GM18868 (cell line): ENCODE data around the gene CALCOCO1.
A peak's percentile ranks its signal among the peaks of the same experiment; 100 is the strongest.
"Not testable (repeated sequence)": the region's sequence is repeated elsewhere in the genome, so short reads cannot be mapped to it uniquely, and the experiment has no call there.

Experiments used
- ATAC-seq: cut with Tn5 transposase; IDR thresholded peaks from one replicate; pipeline ENCODE4 v1.9.1; 2021; ENCODE audit warnings: mild to moderate bottlenecking, moderate library complexity; ENCODE audit not compliant: unreplicated experiment

The CALCOCO1 gene

DNA sequence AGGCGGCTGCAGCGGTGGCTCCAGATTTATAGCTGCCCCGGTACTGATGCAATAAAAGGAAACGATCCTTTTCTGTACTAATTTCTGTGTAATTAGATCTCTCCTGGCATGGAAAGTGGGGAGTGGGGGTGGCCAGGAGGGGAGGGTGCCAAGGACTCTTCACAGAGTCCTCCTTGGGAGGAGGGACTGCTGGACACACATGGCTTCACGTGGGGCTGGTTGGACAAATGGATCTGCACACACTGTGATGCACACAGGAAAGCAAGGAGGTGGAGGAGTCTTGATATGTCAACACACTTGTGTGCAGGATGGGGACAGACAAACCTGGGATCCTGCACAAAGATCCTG is 27.6 kb downstream of the CALCOCO1 start:
- no peak for ATAC-seq

DNA sequence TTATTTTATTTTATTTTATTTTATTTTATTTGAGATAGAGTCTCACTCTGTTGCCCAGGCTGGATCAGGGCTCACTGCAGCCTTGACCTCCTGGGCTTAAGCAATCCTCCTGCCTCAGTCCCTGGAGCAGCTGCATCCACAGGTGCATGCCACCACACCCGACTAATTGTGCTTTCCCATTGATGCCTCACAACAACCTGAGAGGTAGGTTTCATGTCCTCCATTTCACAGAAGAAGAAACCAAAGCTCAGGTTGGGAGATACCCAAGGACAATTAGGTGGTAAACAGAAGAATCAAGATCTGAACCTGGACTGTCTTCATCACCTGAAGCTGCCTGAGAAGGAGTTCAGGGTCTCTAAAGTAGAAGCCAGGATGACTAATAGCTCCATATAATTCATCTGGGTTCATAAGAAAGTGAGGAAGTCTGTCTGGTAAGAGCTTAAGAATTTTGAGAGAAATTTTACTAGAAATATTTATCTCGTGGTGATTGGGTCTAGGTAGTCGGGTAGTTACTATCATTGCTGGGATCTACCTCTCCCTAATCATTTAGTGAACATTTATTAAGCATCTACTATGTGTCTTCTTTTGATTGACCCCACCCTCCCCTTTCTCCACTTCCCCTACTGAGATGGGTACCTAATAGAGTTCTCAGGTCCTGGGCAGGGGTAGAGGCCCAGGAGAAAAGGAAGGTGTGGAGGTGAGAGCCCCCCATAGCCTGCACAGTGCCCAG is 28.1 kb downstream of the CALCOCO1 start:
- ATAC-seq: no peak

DNA sequence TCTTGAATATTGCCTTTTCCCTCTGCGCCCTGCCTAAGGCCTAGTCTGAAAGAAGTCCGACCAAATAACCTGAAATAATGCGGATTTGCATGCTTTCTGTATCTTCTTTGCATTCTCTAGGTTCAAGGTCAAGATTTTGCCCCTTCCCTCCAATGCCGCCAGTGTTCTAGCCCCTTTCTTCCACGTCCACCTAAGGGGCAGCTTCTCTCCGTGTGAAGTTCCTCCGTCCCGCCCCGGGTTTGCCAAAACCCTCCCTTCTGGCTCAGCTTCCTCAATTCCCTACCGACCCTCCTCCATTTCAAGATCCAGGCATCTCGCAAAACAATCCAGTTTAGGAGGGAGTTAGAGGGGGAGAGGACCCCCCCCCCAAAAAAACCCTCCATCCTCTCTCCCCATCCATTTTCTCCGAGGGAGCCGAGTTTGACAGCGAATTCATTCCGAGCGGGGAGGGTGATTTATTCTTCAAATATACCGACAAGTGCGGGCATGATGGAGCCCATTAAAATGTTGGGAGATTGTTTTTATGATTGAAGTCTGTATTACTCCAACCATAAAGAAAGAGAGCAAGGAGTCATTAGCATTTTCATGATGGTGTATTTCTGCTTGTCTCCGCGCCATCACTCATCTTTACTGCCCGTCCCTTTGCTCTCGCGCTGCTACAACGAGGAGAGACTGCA is 30.5 kb downstream of the CALCOCO1 start:
- no peak for ATAC-seq

DNA sequence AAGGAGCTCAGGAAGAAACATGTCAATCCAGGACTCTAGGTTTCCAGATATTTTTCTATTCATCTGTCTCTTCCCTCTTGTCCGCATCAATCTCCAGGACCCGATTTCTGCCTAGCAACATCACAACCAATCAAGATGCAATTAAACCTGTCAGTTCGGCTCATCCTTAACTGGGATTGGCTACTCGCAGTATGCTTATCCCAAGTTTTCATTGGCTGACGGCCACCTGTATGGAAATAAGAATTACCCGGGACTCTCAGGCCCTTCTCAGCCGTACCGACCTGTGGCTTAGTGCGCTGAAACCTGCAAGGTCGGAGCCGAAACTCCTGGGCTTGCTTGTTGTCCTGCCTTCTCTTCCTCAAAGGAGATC is 31.0 kb downstream of the CALCOCO1 start:
- no peak for ATAC-seq

DNA sequence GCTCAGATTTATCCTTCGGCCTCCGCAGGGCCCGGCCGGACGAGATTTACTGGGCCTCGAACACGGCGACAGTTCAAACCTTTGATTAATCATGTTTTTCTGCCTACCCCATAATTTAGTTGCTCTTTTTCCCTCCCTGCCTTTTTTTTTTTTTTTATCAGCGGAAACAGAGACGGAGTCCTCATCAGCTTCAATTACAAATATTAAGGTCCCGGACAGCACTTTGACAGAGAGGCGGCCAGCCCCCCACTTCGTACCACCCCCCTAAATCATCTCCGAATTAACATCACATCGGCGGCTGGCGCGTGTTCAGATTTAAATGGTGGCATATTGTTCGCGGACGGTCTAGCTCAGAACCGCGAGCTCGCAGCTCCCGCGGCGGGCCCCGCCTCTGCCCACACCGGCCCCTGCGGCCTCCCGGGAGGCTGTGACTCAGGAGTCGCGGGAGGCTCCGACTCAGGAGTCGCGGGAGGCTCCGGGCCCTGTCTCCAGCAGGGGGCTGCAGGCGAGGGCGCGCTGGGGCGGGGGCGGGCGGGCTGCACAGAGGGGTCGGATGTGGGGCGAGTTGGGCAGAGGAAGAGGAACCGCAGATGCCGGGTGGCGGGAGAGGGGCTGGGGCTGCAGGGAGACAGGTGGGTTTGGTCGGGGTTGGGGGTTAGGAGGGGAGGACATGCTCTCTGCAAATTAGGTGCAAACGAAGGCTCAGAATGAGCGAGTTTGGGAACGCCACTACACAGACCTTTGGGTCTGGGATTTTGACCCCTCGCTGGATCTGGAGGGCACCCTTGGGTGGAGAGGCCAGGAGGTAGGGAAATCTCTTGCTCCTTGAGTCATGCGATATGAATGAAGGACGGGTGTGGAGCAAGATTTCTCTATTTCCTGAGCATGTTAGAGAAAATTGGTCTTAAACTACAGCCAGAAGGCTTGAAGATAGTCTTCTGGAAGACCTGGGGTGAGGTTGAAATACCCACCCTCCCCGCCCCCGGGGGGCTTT is 31.8 kb downstream of the CALCOCO1 start:
- ATAC-seq: no peak

DNA sequence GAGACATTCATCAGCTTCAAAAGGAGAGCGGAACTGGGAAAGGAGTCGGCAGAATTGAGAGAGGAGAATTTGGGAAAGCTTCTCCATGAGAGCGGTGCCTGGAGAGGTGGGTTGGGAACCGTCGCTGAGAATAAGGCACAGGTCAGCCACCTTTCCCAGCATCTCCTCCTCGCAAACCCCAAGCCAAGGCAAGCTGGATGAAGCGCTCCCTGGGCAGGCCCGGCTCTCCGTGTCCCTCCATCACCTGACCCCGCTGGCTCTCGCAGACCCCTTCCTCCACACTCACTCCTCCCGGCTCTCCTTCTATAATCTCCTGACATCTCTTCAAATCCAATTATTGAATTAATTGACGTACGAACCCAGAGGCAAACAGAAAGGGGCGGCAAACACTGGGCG is 32.5 kb downstream of the CALCOCO1 start:
- ATAC-seq: no peak

DNA sequence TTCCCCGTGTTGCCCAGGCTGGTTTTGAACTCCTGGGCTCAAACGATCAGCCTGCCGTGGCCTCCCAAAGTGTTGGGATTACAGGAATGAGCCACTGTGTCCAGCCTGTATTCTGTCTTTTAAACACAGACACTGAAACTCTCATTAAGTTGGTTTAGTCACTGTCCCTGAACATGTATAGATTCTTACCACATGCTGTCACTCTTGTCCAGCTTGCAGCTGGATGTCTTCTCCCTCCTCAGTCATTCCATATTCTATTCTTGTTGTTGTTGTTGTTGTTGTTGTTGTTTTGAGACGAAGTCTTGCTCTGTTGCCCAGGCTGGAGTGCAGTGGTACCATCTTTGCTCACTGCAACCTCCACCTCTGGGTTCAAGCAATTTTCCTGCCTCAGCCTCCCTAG is 39.1 kb downstream of the CALCOCO1 start:
- no peak for ATAC-seq

DNA sequence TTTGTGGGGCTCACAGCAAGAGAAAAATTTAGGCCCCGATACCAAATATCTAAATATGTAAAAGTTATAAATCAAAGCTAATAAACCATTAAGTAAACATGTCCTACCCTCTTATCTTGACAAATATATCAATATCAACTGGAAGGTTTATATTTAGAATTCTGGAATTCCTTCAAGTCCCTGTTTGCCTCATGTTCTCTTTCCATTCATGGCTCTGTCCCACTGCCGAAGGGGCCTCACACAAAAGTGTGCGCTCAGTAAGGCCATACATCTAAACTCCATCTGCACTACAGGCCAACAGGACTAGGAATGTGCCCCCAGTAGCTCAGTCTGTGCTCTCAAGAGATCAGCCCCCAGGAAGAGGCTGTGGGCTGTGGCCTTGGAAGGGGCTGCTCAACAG is 40.8 kb downstream of the CALCOCO1 start:
- no peak for ATAC-seq

DNA sequence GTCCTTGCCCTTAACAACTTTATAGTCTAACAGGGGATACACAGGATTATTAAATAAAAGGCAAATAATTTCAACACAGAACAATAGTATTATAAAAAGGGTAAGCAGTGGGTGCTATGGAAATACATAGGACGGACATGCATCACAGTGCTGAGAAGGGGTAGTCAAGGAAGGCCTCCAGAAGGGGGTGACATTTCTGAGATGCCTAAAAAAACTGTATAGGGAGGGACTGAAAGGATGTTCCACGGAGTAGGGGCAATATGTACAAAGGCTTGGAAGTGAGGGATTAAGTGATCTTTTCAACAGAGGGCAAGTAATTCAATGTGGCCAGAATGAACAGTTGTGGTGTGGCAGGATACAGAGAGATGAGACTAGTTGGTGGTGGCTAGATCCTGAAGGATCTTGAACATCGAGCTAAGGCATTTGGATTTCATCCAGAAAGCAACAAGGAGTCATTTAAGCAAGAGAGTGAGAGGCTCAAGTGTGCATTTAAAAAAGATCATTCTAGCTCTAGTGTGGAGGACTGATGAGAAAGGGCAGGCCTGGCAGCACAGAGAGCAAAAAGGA is 42.5 kb downstream of the CALCOCO1 start:
- no peak for ATAC-seq

DNA sequence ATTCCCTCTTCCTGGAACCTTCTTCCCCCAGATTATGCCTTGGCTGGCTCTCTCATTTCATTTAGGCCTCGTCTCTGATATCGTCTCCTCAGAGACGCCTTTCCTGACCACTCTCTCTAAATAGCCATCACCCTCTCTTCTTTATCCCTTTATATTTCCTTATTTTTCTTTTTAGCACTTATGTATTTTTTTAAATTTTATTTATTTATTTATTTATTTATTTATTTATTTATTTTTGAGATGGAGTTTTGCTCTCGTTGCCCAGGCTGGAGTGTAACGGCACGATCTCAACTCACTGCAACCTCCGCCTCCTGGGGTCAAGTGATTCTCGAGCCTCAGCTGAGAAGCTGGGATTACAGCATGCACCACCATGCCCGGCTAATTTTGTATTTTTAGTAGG is 43.3 kb downstream of the CALCOCO1 start:
- no peak for ATAC-seq

DNA sequence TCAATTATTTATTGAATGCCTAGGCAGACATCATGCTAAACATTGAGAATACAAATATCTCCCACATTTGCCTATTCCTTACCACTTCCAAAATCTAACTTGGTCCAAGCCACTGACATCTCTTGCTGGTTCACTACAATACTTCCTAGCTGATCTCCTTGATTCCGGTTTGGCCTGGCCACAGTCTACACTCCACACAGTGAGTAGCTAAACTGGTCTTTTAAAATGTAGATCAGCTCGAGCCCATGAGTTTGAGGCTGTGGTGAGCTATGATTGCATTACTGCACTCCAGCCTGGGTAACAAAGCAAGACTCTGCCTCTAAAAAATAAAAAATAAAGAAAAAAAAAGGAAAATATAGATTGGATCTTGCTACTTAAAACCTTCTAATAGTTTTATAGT is 43.8 kb downstream of the CALCOCO1 start:
- ATAC-seq: no peak

DNA sequence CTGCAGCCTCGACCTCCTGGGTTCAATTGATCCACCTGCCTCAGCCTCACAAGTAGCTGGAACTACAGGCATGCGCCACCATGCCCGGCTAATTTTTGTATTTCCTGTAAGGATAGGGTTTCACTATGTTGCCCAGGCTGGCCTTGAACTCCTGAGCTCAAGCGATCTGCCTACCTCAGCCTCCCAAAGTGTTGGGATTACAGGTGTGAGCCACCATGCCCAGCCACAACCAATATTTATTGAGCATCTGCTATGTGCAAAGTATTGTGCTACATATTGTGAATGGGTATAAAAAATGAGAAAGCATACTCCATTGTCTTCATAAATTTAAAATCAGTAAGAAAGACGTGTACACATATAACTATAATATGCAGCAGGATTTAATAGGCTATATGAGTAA is 47.2 kb downstream of the CALCOCO1 start:
- not testable (repeated sequence) for ATAC-seq

DNA sequence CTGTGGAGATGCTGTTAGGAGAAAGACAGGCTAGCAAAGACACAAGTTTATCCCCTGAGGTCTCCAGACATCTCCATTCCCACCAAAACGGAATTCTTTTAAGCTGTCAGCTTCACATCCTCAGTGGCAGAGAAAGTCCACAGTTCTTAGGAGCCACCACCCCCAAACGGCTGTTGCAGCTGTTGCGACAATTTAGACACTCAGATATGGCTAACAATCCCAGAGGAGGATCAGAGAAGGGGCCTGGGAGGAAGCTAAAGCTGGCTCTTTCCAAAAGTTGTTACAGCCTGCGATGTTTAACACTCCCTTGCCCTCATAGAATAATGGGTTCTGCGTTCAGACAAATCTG is 49.5 kb downstream of the CALCOCO1 start:
- ATAC-seq: no peak

DNA sequence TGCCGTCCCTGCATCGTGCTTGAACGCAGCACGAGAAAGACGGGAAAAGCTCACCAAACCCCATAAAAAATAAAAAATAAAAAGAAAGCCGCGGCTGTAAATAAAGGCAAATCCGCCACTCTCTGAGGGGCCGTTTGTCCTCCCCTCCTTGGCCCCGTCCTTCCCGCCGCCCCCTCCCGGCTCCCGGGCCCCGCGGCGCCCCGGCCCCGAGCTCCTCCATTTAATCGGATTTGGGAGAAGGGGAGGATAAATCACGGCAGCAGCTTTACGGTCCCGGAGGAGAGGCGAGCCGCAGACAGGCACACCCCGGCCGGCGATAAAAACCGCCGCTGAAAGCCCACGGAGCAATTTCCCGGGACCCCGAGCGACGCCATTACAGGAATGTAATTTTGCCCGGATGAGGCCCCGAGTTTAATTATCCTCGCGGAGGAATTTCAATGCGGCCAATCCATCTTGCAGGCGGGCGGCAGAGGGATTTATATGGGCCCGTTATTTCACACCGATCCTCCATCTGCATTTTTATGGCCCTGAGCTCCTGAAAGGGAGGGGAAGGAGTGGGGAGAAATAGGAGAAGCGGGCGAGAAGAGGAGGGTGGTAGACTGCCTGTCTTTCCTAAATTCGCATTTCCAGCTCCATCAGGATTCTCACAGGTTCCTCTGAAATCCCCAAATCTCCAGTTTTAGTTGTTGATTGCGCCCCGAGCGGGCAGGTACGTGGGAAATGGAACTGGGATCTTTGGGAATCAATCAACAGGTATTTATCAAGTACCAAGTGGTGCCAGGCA is 50.0 kb downstream of the CALCOCO1 start:
- no peak for ATAC-seq

DNA sequence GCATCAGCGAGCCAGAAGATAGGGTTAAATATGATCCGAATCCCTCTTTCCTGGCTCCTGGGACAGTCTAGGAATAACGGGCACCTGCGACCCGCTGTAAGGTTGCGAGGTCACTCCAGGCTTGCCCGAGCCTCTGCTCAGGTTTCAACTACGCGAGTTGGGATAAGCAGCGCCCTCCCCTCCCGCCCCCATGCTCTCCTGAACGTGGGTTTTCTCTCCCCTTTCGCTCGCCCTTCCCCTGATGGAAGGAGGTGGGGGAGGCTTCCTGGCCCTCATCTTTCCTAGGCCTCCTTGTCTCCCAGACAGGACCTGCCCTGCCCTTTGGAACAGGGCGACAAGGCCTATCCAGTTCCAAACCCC is 50.6 kb downstream of the CALCOCO1 start:
- ATAC-seq: no peak

DNA sequence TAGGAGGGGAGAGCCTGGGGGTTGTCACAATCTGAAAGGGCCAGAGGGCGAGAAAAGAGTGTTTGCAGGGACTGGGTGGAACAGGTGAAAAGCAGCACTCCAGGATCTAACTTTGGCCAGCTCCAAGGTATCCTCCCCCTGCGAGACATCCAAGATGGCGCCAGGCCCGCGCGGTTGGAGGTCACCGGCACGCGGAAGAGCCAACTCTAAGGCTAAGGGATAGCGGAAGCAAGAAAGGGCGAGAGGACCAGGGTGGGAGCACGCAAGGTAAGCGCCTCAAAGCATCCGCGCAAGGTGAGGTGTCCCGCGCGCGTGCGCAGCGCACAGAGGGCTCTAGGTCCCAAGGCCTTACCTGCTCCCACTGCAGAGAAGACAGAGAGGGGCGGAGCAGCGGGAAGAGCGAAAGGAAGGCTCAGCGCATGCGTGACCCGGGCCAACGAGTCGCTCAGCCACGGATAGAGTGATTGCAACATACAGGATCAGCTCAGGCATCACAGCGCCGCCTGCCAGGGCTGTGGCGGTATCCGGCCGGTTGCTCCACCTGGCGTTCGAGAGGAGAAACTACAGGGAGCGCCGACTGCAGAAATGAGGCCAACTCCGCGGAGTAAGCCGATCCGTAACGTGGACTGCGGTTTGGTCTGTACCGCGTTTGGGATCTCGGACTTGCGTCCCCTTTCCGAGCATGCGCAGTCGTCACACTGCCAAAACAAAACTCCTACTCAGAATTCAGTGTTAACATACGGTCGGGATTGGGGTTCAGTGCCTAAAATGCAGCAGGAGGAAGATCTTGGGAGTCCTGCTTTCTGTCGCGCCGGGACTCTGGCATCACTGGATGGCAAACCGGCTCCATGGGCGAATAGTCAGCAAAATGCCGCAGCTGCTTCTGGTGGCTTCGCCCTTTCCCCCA is 51.3 kb downstream of the CALCOCO1 start, which contains the start of gene ATP5MC2:
Gene ATP5MC2 (minus strand): TSS at position 383 of the 907 bp plus-strand sequence. CDS start 3,469 bp downstream, outside the sequence.
- ATAC-seq: peak; percentile 94

DNA sequence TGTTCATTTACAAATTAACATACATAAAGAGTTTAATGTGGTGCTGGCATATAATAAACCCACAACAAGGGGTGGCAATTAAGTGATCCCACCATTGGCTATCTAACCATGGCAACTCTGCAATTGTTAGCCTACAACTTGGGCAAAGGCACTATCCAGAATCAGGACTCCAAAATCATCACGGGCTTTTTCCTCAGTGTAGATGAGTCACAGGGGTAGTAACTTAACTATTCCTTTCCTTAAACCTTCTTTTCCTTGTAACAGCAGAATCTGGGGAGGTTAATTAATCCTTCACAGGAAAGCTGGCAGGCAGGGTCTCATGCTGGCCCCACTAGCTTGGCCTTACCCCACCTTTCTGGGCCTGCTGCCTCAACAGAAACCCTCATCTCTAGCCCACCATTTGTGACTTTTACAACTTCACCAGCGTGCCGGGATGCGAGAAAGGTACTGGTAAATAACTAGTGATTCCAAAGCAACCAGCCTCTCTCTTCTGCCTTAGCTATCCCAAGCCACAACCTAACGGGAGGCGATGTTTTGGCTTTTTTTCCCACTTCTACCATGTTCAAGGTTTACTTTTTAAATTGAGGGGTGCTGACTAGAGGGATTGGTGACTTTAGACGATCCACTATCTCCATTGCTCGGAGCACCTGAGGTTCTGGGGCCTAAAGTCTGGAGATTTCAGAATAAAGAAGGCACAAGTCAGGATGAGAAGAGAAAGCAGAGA is 52.1 kb downstream of the CALCOCO1 start:
- no peak for ATAC-seq

DNA sequence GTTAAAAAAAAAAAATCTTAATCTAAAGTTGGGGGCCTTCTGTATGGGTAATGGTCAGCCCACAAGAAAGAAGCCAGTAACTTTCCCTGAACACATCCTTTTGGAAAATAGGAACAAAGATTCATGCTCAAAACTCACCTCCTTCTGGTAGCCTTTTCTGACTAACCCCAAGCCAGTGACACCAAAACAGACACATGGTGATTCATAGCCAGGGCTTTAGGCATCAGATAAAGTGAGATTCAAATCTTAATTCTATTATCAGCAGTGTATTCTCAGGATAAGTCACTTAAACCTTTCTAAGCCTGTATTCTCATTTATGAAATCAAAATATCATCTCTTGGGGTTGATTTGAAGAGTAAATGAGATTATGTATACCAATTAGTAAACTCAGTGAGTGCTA is 56.3 kb downstream of the CALCOCO1 start:
- ATAC-seq: no peak

DNA sequence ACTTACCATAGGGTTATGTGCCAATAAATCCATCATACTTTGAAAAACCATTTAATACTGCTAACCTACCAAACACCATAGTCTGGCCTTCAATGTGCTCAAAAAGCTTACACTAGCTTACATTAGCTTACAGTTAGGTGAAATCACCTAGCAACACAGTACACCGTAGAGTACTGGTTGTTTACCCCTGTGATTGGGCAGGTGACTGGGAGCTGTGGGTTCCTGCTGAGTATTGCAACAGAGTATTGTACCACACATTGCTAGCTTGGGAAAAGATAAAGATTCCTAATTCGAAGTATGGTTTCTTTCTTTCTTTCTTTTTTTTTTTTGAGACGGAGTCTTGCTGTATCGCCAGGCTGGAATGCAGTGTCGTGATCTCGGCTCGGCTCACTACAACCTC is 56.9 kb downstream of the CALCOCO1 start:
- ATAC-seq: no peak
